ENCODE data around the gene BBS12.

The BBS12 gene

DNA sequence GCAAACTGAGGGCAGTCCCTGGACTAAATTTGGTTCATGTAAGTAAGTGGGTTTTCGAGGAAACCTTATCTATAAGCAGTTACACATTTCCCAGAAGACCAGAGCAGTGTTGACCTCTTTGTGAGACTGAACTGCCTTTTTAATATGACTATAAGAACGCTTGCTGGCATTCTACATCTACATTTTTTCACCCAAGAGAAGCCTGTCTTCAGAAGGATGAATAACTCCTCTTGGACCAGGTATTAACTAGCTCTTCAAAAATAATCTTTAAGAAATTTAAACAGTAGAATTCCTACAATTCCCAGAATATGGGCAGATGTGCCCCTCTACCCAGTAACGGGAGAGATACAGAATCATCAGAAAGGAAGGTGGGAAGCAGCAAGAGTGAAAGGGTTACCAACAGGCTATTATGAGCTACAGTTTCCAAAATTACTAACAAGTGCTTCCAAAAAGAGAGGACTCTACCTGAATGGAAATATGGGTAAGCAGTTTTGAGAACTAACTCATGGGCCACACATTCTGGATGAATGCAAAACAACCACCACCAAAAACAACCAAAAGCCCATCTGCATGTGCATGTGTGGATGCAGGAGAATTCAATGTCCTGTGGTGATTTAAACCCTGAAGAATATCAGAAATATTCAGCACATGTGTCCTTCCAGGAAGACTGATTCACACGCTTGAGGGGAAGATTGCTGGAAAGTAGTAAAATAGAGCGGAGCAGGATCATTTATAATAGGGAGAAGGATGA is 17.4 kb downstream of the BBS12 start:
- FAIRE-seq (no peak), DNase-seq (ENCODE audit: insufficient read length) (no peak)
- TF ChIP-seq TAF1 (IDR thresholded peaks at IDR 0.05; ENCODE audit: borderline replicate concordance, low read depth, low read length) (no peak), POLR2AphosphoS5 (IDR thresholded peaks at IDR 0.05; ENCODE audit: low read depth, low read length) (no peak), POLR2A (IDR thresholded peaks at IDR 0.05; ENCODE audit: low read depth, low read length) (no peak)

GRCh38 chr4:122755675-122756074 is 23.2 kb downstream of the BBS12 start:
- DNase-seq (ENCODE audit: insufficient read length): no peak
- no peak for TF ChIP-seq POLR2AphosphoS5 (IDR thresholded peaks at IDR 0.05; ENCODE audit: low read depth, low read length)
- TF ChIP-seq POLR2A (IDR thresholded peaks at IDR 0.05; ENCODE audit: low read depth, low read length): no peak
- no peak for TF ChIP-seq TAF1 (IDR thresholded peaks at IDR 0.05; ENCODE audit: borderline replicate concordance, low read depth, low read length)
- no peak for FAIRE-seq

GRCh38 chr4:122758033-122758432 is 25.5 kb downstream of the BBS12 start:
- FAIRE-seq (no peak), DNase-seq (ENCODE audit: insufficient read length) (no peak)
- TF ChIP-seq TAF1 (IDR thresholded peaks at IDR 0.05; ENCODE audit: borderline replicate concordance, low read depth, low read length): no peak
- no peak for TF ChIP-seq POLR2AphosphoS5 (IDR thresholded peaks at IDR 0.05; ENCODE audit: low read depth, low read length)
- no peak for TF ChIP-seq POLR2A (IDR thresholded peaks at IDR 0.05; ENCODE audit: low read depth, low read length)

DNA sequence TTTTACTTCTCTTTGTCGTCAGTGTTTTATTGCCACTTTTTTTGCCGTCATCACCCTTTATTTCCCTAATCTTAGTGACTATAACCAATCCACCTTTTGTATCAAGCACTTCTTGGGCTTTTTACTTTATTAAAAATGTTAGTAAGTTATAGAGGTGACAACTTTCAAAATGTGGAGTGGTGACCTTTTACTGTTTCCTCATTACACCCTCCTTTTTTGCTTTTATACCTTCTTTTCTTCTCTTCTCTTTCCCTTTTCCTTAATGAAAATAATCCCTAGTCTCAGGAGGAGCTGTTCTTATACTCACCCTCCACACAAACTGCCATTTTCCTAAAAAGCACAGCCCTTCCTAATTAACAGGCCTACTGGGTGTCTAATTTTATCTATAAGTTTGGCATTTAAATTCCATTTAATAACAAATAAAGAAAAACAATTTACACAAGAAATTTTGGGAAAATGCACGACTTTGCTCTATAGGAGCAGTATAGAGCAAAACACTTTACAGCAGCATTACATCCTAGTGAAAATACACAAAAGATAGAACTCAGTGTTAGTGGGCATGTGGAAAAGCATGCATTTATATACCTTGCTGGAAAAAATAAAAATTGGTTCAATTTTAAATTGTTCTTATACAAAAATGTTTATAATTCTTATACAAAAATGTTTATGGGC is 27.3 kb downstream of the BBS12 start:
- TF ChIP-seq POLR2AphosphoS5 (IDR thresholded peaks at IDR 0.05; ENCODE audit: low read depth, low read length): no peak
- no peak for TF ChIP-seq POLR2A (IDR thresholded peaks at IDR 0.05; ENCODE audit: low read depth, low read length)
- no peak for TF ChIP-seq TAF1 (IDR thresholded peaks at IDR 0.05; ENCODE audit: borderline replicate concordance, low read depth, low read length)
- DNase-seq (ENCODE audit: insufficient read length) (no peak), FAIRE-seq (peak; percentile 42)

DNA sequence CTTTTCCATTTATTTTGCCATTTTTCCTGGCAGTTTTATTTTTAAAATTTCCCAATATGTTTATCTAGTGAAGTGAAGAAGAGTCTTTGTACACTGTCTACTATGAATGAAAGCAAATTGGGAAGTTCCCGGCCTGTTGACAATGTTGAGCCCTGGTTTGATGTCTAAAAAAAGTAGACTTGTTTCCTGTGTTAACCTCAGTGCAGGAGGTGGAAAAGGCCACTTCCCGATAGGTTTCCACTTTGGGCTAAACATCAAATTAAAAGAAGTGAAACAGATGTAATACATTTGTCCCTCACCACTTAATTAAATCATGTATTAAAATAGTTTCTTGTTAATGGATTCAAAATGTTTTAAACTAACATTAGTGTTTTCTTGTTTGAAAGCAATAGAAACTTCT is 30.0 kb downstream of the BBS12 start:
- TF ChIP-seq POLR2AphosphoS5 (IDR thresholded peaks at IDR 0.05; ENCODE audit: low read depth, low read length): no peak
- no peak for TF ChIP-seq POLR2A (IDR thresholded peaks at IDR 0.05; ENCODE audit: low read depth, low read length)
- TF ChIP-seq TAF1 (IDR thresholded peaks at IDR 0.05; ENCODE audit: borderline replicate concordance, low read depth, low read length): no peak
- DNase-seq (ENCODE audit: insufficient read length) (no peak), FAIRE-seq (no peak)

- DNase-seq (ENCODE audit: insufficient read length) (no peak), FAIRE-seq (no peak)
- no peak for TF ChIP-seq TAF1 (IDR thresholded peaks at IDR 0.05; ENCODE audit: borderline replicate concordance, low read depth, low read length)
- TF ChIP-seq POLR2A (IDR thresholded peaks at IDR 0.05; ENCODE audit: low read depth, low read length): no peak
- TF ChIP-seq POLR2AphosphoS5 (IDR thresholded peaks at IDR 0.05; ENCODE audit: low read depth, low read length): no peak
Observed at GRCh38 chr4:122762966-122763716, 30.6 kb downstream of the BBS12 start.

DNA sequence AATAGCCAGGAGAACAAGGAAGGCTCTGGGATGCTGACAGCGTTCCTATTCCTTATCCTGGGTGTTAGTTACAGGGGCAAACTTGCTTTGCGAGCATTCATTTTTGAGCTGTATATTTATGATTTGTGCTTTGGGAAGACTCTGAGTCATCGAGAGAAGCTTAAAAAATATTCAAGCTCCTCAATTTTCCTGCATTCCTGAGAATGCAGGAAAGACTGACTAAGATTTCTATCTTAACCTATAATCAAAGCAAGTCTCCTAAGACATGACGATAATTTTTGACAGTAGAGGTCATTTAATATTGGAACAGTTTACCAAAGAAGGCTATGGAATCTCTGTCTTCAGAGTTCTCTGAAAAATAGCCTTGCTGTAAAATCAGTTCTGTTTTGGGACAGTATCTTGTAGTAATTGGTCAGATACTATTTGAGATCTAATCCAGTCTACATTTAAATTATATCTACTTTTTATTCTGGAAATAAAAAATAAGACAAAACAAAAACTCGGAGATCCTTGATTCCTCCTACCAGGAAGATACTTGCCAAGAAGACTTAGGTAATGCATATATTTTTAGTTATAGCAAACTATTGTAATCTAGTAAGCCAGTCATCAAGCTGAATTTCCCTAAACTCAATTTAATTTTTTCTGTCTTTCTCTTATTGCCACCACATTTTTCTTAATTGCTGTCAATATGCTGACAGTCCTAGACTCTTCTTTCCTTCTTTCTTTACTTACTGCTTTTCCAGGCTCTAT is 31.7 kb downstream of the BBS12 start:
- FAIRE-seq (no peak), DNase-seq (ENCODE audit: insufficient read length) (no peak)
- TF ChIP-seq TAF1 (IDR thresholded peaks at IDR 0.05; ENCODE audit: borderline replicate concordance, low read depth, low read length) (no peak), POLR2A (IDR thresholded peaks at IDR 0.05; ENCODE audit: low read depth, low read length) (no peak), POLR2AphosphoS5 (IDR thresholded peaks at IDR 0.05; ENCODE audit: low read depth, low read length) (no peak)

DNA sequence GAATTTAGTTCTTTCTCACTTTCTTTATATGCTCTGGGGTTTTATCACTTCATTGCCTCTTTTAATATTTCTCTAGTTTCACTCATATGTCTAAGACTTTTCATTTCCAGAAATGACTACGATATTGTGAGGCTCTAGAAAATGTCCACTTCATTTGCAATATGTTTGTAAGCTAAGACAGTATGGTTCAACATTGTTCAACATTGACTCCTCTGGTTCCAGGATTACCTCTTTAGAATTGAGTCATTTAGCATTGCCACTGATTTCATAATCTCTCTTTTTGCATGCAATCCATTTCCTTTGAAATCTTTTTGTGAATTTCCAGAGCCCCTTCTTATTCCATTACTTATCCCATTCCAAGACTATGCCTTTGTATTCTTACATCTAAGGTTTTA is 32.3 kb downstream of the BBS12 start:
- FAIRE-seq (peak; percentile 80), DNase-seq (ENCODE audit: insufficient read length) (no peak)
- no peak for TF ChIP-seq TAF1 (IDR thresholded peaks at IDR 0.05; ENCODE audit: borderline replicate concordance, low read depth, low read length)
- TF ChIP-seq POLR2AphosphoS5 (IDR thresholded peaks at IDR 0.05; ENCODE audit: low read depth, low read length): no peak
- TF ChIP-seq POLR2A (IDR thresholded peaks at IDR 0.05; ENCODE audit: low read depth, low read length): no peak

GRCh38 chr4:122765692-122766352 is 33.3 kb downstream of the BBS12 start:
- TF ChIP-seq TAF1 (IDR thresholded peaks at IDR 0.05; ENCODE audit: borderline replicate concordance, low read depth, low read length) (no peak), POLR2A (IDR thresholded peaks at IDR 0.05; ENCODE audit: low read depth, low read length) (no peak), POLR2AphosphoS5 (IDR thresholded peaks at IDR 0.05; ENCODE audit: low read depth, low read length) (no peak)
- DNase-seq (ENCODE audit: insufficient read length): no peak
- no peak for FAIRE-seq

DNA sequence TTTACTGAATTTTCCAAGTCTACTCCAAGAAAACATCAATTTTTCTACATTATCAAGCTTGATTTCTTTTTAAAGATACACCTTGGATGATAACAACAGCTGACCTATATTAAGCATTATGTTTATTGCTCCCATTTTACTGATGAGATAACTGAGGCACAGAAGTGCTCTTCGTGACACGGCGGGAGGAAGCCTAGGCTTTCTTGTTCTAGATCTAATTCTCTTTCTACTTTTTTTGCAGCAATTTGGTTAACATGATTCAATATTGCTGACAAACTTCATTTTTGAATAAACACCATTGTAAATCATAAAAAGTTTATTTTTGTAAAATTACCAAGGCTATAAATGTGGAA is 33.8 kb downstream of the BBS12 start:
- TF ChIP-seq POLR2A (IDR thresholded peaks at IDR 0.05; ENCODE audit: low read depth, low read length): no peak
- TF ChIP-seq TAF1 (IDR thresholded peaks at IDR 0.05; ENCODE audit: borderline replicate concordance, low read depth, low read length): no peak
- no peak for TF ChIP-seq POLR2AphosphoS5 (IDR thresholded peaks at IDR 0.05; ENCODE audit: low read depth, low read length)
- no peak for FAIRE-seq
- DNase-seq (ENCODE audit: insufficient read length): no peak
